GM21367 (cell line): ENCODE results near the gene MSX1.

Experiments
- ATAC-seq: cut with Tn5 transposase; IDR thresholded peaks from one replicate; pipeline ENCODE4 v1.9.1; 2021; ENCODE audit not compliant: unreplicated experiment

Gene MSX1

DNA sequence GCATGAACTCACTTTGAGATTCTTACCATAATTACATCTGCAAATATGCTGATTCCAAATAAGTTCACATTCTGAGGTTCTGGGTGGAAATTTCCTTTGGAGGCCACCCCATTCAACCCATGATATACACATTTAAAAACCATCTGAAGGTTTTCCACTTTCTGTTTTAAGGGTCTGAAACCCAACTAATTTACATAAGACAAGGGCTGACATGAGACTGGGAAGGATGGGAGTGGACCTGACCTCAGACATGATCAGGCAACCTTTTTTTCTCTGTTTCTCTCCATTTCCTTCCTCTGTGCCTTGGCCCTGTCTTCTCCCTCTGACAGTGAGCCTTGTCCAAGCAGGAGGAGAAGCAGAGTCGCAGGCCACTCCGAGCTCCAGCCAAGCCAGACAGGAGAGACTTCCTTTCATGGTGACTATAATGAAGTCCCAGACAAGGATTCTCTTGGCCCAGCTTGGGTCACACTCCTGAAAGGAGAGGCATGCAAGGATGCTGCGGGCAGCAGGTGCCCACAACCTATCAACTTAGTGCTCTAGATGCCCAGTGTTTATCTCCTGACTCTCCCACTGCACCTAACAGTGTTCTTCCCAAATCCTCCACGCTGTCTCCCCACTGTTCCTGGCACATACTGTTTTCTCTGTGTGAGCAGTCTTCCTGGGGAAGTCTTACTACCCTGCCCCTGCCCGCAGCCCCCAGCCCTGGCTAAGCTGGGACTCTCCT lies 39.9 kb downstream of the MSX1 start:
- no peak for ATAC-seq

- ATAC-seq = no peak
These were observed 42.4 kb downstream of the MSX1 start for GRCh38 chr4:4901877-4902276.

DNA sequence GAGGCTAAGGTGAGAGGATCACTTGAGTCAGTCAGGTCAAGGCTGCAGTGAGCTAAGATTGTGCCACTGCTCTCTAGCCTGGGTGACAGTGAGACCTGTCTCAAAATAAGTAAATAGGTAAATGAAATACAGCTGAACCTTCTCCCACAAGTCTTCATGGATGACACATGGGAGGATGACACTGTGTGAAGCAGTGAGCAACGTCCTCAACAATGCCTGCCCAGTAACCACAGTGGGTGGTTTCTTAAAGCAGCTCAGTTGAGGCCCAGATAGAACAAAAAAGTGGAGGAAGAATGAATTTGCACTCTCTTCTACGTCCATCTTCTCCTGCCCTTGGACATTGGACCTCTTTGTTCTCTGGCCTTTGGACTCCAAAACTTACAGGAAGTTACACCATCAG lies 52.7 kb downstream of the MSX1 start:
- ATAC-seq = no peak

GRCh38 chr4:4913147-4913561 lies 53.7 kb downstream of the MSX1 start:
- ATAC-seq = no peak
